Measurements from ENCODE around the gene LACRT. TPM values are rescaled to one million over a fixed set of nuclear protein-coding genes. Genes with fewer than 3 reads are reported as not detected.

LACRT gene
- total and polyA plus RNA-seq, 2 experiments from 2014 or later: not detected

GRCh38 chr12:54586620-54587019, 48.1 kb downstream of the LACRT start:
- no peaks in the 10 kb centered on the region for H3K9me3 ChIP-seq (ENCODE audit: low read depth)
- peaks cover 37% of the 10 kb centered on the region for H3K4me1 ChIP-seq (ENCODE audit: low read depth)
- no peaks in the 10 kb centered on the region for H3K27me3 ChIP-seq
- H3K4me3 ChIP-seq: no peak overlapping the region
- DNase-seq (ENCODE audit: low read depth in 1 of 2, low spot score in 1 of 2): no peak
- peaks cover 6% of the 10 kb centered on the region for H3K36me3 ChIP-seq
- H3K27ac ChIP-seq: no peak overlapping the region
- TF ChIP-seq CTCF (IDR thresholded peaks at IDR 0.05; ENCODE audit: low read depth, low read length): no peak

- H3K4me3 ChIP-seq: no peak overlapping the region
- no peak for TF ChIP-seq CTCF (IDR thresholded peaks at IDR 0.05; ENCODE audit: low read depth, low read length)
- no peaks in the 10 kb centered on the region for H3K27me3 ChIP-seq
- H3K4me1 ChIP-seq (ENCODE audit: low read depth): peaks cover 25% of the 10 kb centered on the region
- no peak overlapping the region for H3K27ac ChIP-seq
- no peaks in the 10 kb centered on the region for H3K9me3 ChIP-seq (ENCODE audit: low read depth)
- DNase-seq (ENCODE audit: low read depth in 1 of 2, low spot score in 1 of 2): no peak
- H3K36me3 ChIP-seq: peaks cover 14% of the 10 kb centered on the region
Observed at GRCh38 chr12:54585243-54585642, 49.5 kb downstream of the LACRT start.

GRCh38 chr12:54584128-54584527, 50.6 kb downstream of the LACRT start:
- Histone ChIP-seq H3K27ac (no peak overlapping the region), H3K36me3 (peaks cover 16% of the 10 kb centered on the region), H3K4me3 (no peak overlapping the region), H3K9me3 (ENCODE audit: low read depth) (no peaks in the 10 kb centered on the region), H3K27me3 (no peaks in the 10 kb centered on the region), H3K4me1 (ENCODE audit: low read depth) (peaks cover 14% of the 10 kb centered on the region)
- no peak for DNase-seq (ENCODE audit: low read depth in 1 of 2, low spot score in 1 of 2)
- TF ChIP-seq CTCF (IDR thresholded peaks at IDR 0.05; ENCODE audit: low read depth, low read length): no peak

GRCh38 chr12:54583726-54584125, 51.0 kb downstream of the LACRT start:
- Histone ChIP-seq H3K4me1 (ENCODE audit: low read depth) (peaks cover 10% of the 10 kb centered on the region), H3K9me3 (ENCODE audit: low read depth) (no peaks in the 10 kb centered on the region), H3K4me3 (no peak overlapping the region), H3K36me3 (peaks cover 16% of the 10 kb centered on the region), H3K27me3 (no peaks in the 10 kb centered on the region), H3K27ac (no peak overlapping the region)
- DNase-seq (ENCODE audit: low read depth in 1 of 2, low spot score in 1 of 2): no peak
- TF ChIP-seq CTCF (IDR thresholded peaks at IDR 0.05; ENCODE audit: low read depth, low read length): no peak

GRCh38 chr12:54581412-54581811, 53.3 kb downstream of the LACRT start:
- no peak for TF ChIP-seq CTCF (IDR thresholded peaks at IDR 0.05; ENCODE audit: low read depth, low read length)
- no peak overlapping the region for H3K4me3 ChIP-seq
- H3K27me3 ChIP-seq: no peaks in the 10 kb centered on the region
- peaks cover 16% of the 10 kb centered on the region for H3K36me3 ChIP-seq
- no peak for DNase-seq (ENCODE audit: low read depth in 1 of 2, low spot score in 1 of 2)
- peaks cover 1% of the 10 kb centered on the region for H3K4me1 ChIP-seq (ENCODE audit: low read depth)
- H3K27ac ChIP-seq: no peak overlapping the region
- H3K9me3 ChIP-seq (ENCODE audit: low read depth): no peaks in the 10 kb centered on the region

Other genes with a start within 250 kb of the LACRT start
- gene ITGA5, start 215.6 kb downstream of the LACRT start, total RNA-seq: 45.9 and 55.8 TPM in 2 replicates
- 52.6 and 53.2 TPM in 2 replicates for gene ITGA5, start 215.6 kb downstream of the LACRT start, polyA plus RNA-seq
- not detected in 2 replicates for gene GTSF1, start 161.3 kb downstream of the LACRT start, total RNA-seq
- 0.40 TPM in 1 of 2 replicates, not detected in the other for gene GTSF1, start 161.3 kb downstream of the LACRT start, polyA plus RNA-seq
- gene NCKAP1L, start 137.1 kb downstream of the LACRT start, total RNA-seq: 0.06 and 0.28 TPM in 2 replicates
- 0.07 and 0.19 TPM in 2 replicates for gene NCKAP1L, start 137.1 kb downstream of the LACRT start, polyA plus RNA-seq
- 17.0 and 23.7 TPM in 2 replicates for gene PDE1B, start 85.3 kb downstream of the LACRT start, total RNA-seq
- gene PDE1B, start 85.3 kb downstream of the LACRT start, polyA plus RNA-seq: 22.1 and 25.6 TPM in 2 replicates
- 138 and 154 TPM in 2 replicates for gene PPP1R1A, start 46.2 kb downstream of the LACRT start, total RNA-seq
- gene PPP1R1A, start 46.2 kb downstream of the LACRT start, polyA plus RNA-seq: 196 and 266 TPM in 2 replicates
- gene DCD, start 13.5 kb upstream of the LACRT start, total RNA-seq: not detected in 2 replicates
- gene DCD, start 13.5 kb upstream of the LACRT start, polyA plus RNA-seq: 0.22 TPM in 1 of 2 replicates, not detected in the other
- not detected in 2 replicates for gene MUCL1, start 219.6 kb upstream of the LACRT start, total RNA-seq
- gene MUCL1, start 219.6 kb upstream of the LACRT start, polyA plus RNA-seq: not detected in 2 replicates